GM12864 (cell line): ENCODE data around the gene CBX6.
"Not testable (repeated sequence)": the region's sequence is repeated elsewhere in the genome, so short reads cannot be mapped to it uniquely, and the experiment has no call there.

Experiments
- DNase-seq: peaks from one replicate; pipeline ENCODE4 v3.0.0-alpha.2; 2011; ENCODE audit warnings: low read depth
- H3K4me3 ChIP-seq: 2 replicates; pipeline ENCODE4 v1.5.1; 2011; ENCODE audit warnings: mild to moderate bottlenecking, low read depth, low read length, control low read depth
- TF ChIP-seq, protein P1 (sequence below): IDR thresholded peaks from 2 replicates; pipeline ENCODE4 v1.5.1; 2011; ENCODE audit warnings: low read depth, mild to moderate bottlenecking, moderate library complexity, low read length, control low read depth, inconsistent platforms; ENCODE audit errors: missing control alignments

CBX6 gene

DNA sequence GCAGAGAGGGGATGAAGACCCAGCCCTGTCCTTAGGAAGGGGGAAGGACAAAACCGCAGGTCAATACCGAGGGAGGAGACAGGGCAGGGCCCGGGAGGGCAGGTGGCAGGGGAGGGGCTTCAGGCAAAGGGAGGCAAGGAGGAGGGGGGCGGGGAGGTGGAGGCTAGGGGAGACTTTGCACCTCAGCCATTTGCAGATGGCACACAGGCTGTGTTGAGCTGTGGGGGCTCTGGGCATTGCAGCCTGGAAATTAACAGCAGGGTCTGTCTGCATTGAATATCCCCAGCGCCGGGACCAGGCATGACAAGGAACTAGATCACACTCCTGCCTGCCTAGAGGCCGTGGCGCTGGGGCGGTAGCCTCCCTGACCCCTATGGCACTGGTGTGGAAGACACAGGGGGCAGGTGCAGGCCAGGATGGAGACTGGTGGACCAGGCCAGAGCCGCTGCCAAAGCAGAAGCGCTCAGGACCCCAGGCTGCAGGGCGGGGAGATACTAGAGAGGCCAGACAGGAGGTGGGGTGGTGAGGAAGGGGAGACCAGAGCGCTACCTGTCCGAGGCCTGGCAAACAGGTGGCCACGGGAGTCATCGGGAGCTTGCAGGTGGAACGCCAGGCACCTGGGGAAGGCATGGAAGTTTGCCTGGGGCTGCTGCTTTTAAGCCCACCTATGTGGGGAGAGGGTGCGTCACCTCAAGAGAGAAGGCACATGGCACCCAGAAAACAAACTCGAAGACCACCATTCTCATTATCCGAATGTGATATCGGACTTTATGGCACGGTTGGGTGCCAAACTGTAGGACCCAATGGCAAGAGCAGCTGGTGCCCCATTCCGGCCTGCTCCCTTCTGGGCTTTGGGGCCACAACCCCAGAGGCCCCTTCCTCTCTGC is 11.5 kb downstream of the CBX6 start:
- DNase-seq = no peak
- TF ChIP-seq, protein P1, sequence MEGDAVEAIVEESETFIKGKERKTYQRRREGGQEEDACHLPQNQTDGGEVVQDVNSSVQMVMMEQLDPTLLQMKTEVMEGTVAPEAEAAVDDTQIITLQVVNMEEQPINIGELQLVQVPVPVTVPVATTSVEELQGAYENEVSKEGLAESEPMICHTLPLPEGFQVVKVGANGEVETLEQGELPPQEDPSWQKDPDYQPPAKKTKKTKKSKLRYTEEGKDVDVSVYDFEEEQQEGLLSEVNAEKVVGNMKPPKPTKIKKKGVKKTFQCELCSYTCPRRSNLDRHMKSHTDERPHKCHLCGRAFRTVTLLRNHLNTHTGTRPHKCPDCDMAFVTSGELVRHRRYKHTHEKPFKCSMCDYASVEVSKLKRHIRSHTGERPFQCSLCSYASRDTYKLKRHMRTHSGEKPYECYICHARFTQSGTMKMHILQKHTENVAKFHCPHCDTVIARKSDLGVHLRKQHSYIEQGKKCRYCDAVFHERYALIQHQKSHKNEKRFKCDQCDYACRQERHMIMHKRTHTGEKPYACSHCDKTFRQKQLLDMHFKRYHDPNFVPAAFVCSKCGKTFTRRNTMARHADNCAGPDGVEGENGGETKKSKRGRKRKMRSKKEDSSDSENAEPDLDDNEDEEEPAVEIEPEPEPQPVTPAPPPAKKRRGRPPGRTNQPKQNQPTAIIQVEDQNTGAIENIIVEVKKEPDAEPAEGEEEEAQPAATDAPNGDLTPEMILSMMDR = no peak
- H3K4me3 ChIP-seq = no peak overlapping the region

DNA sequence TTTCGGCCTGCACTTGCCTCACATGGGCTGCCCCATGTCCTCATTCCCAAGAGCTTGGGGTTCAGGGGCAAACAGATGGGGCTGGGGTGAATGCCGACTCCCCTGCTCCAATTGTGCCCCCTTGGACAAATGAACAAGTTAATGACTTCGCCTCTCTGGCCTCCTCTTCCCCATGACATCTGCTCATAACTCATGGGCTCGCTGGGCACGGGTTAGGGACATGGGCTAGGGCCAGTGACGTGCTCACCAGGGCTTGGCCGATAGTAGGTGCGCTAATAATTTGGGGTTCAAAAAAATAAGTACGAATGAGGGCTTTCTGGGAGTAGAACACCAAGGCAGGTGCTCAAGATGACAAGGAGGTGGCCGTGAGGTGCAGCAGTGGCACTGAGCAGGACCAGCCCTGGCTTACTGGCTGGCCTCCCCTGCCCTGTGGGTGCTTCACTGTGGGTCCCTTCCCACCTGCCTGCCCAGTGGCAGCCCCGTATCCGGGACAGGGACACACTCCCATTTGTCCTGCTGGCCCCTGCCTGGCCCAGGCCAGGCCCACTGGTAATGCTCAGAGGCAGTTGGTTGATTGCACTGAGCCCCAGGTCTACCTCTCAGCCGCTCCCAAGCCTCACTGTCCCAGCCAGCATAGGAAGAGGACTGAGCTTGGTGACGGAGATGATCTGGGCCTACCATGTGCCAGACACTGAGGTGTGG is 12.3 kb downstream of the CBX6 start:
- H3K4me3 ChIP-seq = no peak overlapping the region
- no peak for DNase-seq
- TF ChIP-seq, protein P1 = no peak

DNA sequence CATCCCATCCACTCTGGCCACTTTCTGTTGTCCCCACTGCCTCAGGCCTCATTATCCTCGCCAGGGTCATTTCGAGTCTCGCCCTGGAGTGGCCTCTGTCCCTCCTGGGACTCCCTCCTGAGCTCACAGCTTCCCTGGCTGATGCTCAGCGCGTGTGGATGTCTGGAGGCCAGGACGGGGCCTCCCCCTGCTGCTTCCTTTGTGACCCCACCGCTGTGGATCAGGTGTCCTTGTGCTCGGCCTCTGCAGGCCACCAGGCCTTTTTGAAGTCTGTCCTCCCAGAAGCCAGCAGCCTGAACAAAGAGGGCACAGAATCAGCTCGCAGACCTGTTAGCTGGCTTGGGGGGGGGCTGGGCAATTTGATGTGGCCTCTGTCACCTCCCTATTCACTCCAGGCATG is 13.5 kb downstream of the CBX6 start:
- DNase-seq = no peak
- TF ChIP-seq, protein P1 = no peak
- no peak overlapping the region for H3K4me3 ChIP-seq

DNA sequence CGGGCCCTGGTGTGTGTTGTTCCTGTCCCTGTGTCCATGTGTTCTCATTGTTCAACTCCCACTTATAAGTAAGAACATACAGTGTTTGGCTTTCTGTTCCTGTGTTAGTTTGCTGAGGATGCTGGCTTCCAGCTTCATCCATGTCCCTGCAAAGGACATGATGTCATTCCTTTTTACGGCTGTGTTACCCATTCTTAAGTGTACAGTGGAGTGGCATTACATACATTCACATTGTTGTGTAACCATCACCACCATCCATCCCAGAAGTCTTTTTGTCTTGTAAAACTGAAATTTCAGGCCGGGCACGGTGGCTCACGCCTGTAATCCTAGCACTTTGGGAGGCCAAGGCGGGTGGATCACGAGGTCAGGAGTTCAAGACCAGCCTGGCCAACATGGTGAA is 17.5 kb downstream of the CBX6 start:
- not testable (repeated sequence) for H3K4me3 ChIP-seq, DNase-seq

DNA sequence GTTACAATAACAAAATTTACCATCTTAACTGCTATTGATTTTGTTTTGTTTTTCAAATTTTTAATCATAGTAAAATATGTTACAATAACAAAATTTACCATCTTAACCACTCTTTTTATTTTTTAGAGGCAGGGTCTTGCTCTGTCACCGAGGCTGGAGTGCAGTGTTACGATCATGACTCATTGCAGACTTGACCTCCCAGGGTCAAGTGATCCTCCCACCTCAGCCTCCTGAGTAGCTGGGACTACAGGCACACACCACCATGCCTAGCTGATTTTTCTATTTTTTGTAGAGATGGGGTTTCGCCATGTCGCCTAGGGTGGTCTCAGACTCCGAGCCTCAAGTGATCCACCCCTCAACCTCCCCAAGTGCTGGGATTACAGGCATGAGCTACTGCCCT is 18.1 kb downstream of the CBX6 start:
- H3K4me3 ChIP-seq, DNase-seq: not testable (repeated sequence)

DNA sequence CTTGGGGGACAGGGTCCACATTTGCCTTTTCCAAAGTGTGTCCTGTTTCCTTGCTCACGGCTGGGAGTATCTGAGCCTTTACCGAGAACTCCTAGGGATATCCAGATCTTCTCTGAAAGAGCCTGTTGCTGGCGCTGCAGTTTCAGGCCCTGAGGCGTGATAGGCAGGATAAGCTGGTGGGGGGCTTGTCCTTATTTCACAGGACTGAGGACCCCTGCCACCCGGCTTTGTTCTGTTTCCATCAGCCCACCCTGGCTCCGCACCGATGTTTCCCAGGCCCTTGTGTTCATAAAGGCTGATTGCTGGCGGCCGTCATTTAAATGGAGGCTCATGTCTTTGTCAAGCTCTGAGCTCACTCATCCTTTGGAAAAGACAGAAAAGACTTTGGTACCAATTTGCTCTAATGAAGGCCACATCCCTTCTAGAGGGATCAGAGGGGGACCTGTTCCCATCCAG is 18.8 kb downstream of the CBX6 start:
- no peak for DNase-seq
- TF ChIP-seq, protein P1 = no peak
- H3K4me3 ChIP-seq = no peak overlapping the region

DNA sequence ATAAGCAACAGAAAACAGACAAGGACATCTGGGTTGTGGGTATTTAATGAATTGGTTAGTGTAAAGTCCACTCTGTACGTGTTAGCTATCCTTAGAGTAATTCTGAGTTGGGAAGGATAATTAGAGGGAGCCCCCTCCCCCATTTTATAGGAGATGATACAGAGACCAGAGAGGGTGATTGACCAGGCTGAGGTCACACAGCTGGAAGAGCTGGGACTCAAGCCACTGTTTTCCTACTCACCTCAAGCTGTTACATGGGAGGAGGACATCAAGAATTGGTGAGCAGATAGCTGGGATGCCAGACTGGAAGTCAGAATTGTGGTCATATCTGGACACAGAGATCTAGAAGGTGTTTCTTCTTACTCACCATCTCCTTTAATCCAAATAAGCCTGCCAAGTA is 19.5 kb downstream of the CBX6 start:
- TF ChIP-seq, protein P1 = no peak
- H3K4me3 ChIP-seq = no peak overlapping the region
- no peak for DNase-seq
